ENCODE data around the gene NEK9.
"Not testable (repeated sequence)": the region's sequence is repeated elsewhere in the genome, so short reads cannot be mapped to it uniquely, and the experiment has no call there.

NEK9 gene

DNA sequence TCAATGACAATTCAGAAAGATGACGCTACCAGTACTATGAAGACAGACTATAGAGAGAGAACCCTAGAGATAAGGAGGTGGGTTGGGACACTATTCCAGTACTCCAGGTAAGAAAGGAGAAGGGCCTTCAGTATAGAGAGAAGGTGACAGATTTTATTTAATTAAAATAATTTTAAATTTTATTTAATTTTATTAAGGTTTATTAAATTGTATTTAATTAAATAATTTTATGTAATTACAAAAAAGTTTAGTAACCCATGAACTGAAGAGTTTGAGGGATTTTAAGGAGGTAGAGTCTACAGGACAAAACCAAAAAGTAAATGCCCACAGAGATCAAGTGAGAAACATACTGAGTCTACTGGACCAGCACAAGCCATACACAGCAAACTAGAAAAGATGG lies 29.3 kb upstream of the NEK9 start:
- TF ChIP-seq ZFX (IDR thresholded peaks at IDR 0.05; ENCODE audit: borderline replicate concordance): no peak
- TF ChIP-seq, protein P1, sequence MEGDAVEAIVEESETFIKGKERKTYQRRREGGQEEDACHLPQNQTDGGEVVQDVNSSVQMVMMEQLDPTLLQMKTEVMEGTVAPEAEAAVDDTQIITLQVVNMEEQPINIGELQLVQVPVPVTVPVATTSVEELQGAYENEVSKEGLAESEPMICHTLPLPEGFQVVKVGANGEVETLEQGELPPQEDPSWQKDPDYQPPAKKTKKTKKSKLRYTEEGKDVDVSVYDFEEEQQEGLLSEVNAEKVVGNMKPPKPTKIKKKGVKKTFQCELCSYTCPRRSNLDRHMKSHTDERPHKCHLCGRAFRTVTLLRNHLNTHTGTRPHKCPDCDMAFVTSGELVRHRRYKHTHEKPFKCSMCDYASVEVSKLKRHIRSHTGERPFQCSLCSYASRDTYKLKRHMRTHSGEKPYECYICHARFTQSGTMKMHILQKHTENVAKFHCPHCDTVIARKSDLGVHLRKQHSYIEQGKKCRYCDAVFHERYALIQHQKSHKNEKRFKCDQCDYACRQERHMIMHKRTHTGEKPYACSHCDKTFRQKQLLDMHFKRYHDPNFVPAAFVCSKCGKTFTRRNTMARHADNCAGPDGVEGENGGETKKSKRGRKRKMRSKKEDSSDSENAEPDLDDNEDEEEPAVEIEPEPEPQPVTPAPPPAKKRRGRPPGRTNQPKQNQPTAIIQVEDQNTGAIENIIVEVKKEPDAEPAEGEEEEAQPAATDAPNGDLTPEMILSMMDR (IDR thresholded peaks at IDR 0.05): no peak
- H3K27ac ChIP-seq: no peak overlapping the region

DNA sequence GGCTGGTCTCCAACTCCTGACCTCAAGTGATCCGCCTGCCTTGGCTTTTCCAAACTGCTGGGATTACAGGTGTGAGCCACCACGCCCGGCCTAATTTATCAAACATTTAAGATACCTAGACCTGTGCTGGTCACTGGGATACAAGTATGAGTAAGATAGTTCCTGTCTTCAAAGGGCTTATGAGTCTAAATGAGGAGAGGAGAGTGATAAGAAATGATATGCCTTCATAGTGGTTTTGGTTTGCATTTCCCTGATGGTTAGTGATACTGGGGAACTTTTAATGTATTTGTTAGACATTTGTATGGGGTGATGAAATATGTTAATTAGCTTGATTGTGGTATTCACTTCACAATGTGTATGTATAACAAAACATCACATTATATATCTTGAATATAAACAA lies 28.3 kb upstream of the NEK9 start:
- TF ChIP-seq ZFX (IDR thresholded peaks at IDR 0.05; ENCODE audit: borderline replicate concordance): no peak
- TF ChIP-seq, protein P1 (IDR thresholded peaks at IDR 0.05): no peak

DNA sequence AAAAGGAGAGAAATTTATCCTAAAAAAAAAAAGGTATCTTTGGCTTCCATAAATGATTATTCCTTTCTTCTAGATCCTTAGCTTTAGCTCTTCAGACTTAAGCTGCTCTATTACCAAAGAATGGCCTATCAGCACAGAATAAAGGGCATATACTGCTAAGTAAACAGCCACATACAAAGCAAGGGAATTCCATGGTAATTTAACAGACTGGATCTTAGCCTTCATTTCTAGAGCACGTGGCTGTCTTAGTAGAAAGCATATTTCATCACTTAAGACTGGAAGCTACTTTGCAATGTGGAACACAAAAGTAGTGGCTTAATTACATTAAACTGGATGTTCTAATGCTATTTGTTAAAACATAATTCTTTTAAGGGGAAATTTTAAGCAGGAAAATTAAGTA lies 26.4 kb upstream of the NEK9 start:
- no peak overlapping the region for H3K27ac ChIP-seq
- TF ChIP-seq ZFX (IDR thresholded peaks at IDR 0.05; ENCODE audit: borderline replicate concordance): no peak
- TF ChIP-seq, protein P1 (IDR thresholded peaks at IDR 0.05): no peak

More for the DNA sequence above, 28.3 kb upstream of the NEK9 start:
- no peak overlapping the region for H3K27ac ChIP-seq

DNA sequence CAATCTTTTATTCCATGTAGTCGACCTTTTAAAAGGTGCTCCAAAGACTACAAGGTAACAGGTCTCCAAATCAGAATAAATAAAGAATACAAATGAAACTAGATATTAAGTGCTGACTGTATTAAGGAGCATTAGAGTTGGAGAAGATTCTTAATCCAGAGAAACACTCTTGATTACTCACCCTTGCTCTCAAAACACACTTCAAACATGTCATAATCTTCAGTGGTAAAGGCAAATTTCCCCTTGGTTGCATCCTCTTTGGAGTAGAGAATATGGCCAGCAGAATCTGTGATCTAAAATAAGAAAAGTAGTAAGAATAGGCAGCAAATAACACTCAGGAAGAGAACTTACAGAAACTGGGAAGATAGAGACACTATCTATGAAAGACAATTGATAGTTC lies 25.0 kb upstream of the NEK9 start:
- TF ChIP-seq, protein P1 (IDR thresholded peaks at IDR 0.05): no peak
- TF ChIP-seq ZFX (IDR thresholded peaks at IDR 0.05; ENCODE audit: borderline replicate concordance): no peak
- H3K27ac ChIP-seq: no peak overlapping the region

DNA sequence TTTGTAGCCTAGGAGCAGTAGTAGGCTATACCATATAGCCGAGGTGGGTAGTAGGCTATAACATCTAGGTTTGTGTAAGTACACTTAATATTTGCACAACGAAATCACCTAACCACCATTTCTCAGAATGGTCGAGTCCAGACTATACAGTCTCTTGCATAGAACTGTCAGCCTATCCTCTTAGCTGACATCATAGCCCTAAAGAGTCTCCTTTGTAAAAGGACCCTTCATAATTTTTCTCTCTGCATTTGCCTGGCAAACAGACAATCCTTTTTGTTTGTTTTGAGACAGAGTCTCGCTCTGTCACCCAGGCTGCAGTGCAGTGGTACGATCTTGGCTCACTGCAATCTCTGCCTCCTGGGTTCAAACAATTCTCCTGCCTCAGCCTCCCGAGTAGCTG lies 23.8 kb upstream of the NEK9 start:
- H3K27ac ChIP-seq: not testable (repeated sequence)

DNA sequence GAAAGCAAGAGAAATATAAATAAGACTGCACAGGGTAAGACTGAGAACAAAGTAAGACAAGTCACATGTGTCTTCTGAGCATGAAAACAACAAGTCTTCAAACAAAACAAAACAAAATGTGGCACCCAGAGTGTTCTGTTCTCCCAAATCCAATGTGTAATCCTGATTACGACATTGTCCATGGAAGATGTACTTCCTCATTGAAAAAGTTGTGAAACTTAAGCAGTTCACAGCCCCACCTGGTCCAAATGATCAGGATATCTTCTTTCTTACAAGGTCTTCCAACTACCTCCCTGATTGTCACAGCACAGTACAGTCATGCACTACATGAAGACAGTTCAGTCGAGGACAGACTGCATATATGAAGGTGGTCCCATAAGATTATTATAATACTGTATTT lies 23.3 kb upstream of the NEK9 start:
- TF ChIP-seq, protein P1 (IDR thresholded peaks at IDR 0.05): no peak
- no peak for TF ChIP-seq ZFX (IDR thresholded peaks at IDR 0.05; ENCODE audit: borderline replicate concordance)
- H3K27ac ChIP-seq: no peak overlapping the region

DNA sequence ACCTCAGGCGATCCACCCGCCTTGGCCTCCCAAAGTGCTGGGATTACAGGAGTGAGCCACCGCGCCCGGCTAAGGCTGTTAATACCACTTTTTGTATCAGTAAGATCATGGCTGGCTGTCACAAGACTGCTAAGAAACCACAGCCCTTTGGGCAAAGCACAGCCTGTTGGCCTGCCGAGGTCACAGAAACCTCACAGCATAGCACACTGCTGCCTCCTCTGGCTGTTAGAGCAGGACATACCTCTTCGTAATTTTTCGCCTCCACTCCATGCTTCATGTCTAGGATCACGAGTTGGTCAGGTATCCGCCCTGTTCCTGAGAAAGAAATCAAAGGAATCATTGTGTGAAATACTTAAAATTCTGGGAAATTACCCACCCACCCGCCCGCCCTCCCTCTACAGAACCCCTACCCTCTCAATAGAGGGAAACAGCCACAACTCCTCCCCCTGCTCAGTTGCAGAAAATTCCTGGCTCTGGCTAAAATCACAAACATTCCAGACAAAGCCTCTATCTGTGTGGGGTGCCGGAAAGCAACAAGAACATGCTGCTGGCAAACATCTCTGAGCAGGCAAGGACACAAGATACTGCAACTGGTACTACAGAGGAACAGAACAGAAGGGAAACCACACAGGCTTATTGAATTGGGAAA lies 20.7 kb upstream of the NEK9 start:
- no peak overlapping the region for H3K27ac ChIP-seq
- no peak for TF ChIP-seq ZFX (IDR thresholded peaks at IDR 0.05; ENCODE audit: borderline replicate concordance)
- TF ChIP-seq, protein P1 (IDR thresholded peaks at IDR 0.05): no peak

DNA sequence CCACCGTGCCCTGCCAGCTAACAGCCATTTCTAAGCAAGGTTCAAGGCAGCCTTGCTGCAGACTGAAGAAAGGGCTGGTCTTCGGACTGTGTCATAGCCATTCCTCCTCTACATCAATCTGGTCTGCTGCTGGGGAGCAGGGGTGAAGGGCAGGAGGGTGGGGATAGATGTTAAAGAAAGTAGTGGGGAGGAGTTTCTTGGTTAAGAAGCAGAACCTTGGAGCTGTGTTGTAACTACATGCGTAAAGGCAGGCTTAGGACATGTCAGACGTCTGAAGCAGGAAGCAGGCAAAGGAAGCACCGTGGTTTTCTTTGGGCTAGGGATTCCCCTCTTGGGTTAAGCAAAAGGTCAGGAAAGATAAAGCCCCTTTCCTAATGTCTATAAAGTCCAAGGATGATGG lies 18.1 kb upstream of the NEK9 start:
- TF ChIP-seq, protein P1 (IDR thresholded peaks at IDR 0.05): no peak
- TF ChIP-seq ZFX (IDR thresholded peaks at IDR 0.05; ENCODE audit: borderline replicate concordance): no peak
- no peak overlapping the region for H3K27ac ChIP-seq

Data from 22Rv1 (cell line).